Measurements from ENCODE around the gene GPR31.

GRCh38 chr6:167142433-167142761 lies 15.4 kb downstream of the GPR31 start:
- TF ChIP-seq CTCF (IDR thresholded peaks at IDR 0.05) (no peak), EP300 (IDR thresholded peaks at IDR 0.05) (no peak)
